ENCODE data around the gene MTNR1B.

GRCh38 chr11:92929653-92930052 is 39.8 kb upstream of the MTNR1B start:
- no peak for TF ChIP-seq POLR2AphosphoS5 (IDR thresholded peaks at IDR 0.05; ENCODE audit: low read depth, low read length)
- TF ChIP-seq TAF1 (IDR thresholded peaks at IDR 0.05; ENCODE audit: borderline replicate concordance, low read depth, low read length), result no peak
- TF ChIP-seq POLR2A (IDR thresholded peaks at IDR 0.05; ENCODE audit: low read depth, low read length), result no peak

All from GM12892 (cell line).